ENCODE measurements around the gene ESYT3.

The ESYT3 gene

GRCh38 chr3:138442433-138442832 is 8.0 kb downstream of the ESYT3 start:
- TF ChIP-seq CTCF (IDR thresholded peaks at IDR 0.05; ENCODE audit: borderline replicate concordance, insufficient read depth, low read depth, low read length) = no peak
- no peak overlapping the region for H3K4me3 ChIP-seq (ENCODE audit: low read depth, low read length)

- no peak overlapping the region for H3K4me3 ChIP-seq (ENCODE audit: low read depth, low read length)
- no peak for TF ChIP-seq CTCF (IDR thresholded peaks at IDR 0.05; ENCODE audit: borderline replicate concordance, insufficient read depth, low read depth, low read length)
Measured at GRCh38 chr3:138443091-138443490, 8.7 kb downstream of the ESYT3 start.

GRCh38 chr3:138443521-138444503 is 9.4 kb downstream of the ESYT3 start:
- no peak overlapping the region for H3K4me3 ChIP-seq (ENCODE audit: low read depth, low read length)
- TF ChIP-seq CTCF (IDR thresholded peaks at IDR 0.05; ENCODE audit: borderline replicate concordance, insufficient read depth, low read depth, low read length) = no peak

- TF ChIP-seq CTCF (IDR thresholded peaks at IDR 0.05; ENCODE audit: borderline replicate concordance, insufficient read depth, low read depth, low read length) = no peak
- H3K4me3 ChIP-seq (ENCODE audit: low read depth, low read length) = no peak overlapping the region
Measured at GRCh38 chr3:138445236-138445635, 10.8 kb downstream of the ESYT3 start.

- no peak for TF ChIP-seq CTCF (IDR thresholded peaks at IDR 0.05; ENCODE audit: borderline replicate concordance, insufficient read depth, low read depth, low read length)
- H3K4me3 ChIP-seq (ENCODE audit: low read depth, low read length) = no peak overlapping the region
Measured at GRCh38 chr3:138445654-138446053, 11.2 kb downstream of the ESYT3 start.

- no peak overlapping the region for H3K4me3 ChIP-seq (ENCODE audit: low read depth, low read length)
- no peak for TF ChIP-seq CTCF (IDR thresholded peaks at IDR 0.05; ENCODE audit: borderline replicate concordance, insufficient read depth, low read depth, low read length)
Measured at GRCh38 chr3:138448631-138449030, 14.2 kb downstream of the ESYT3 start.

GRCh38 chr3:138449490-138449889 is 15.1 kb downstream of the ESYT3 start:
- no peak overlapping the region for H3K4me3 ChIP-seq (ENCODE audit: low read depth, low read length)
- no peak for TF ChIP-seq CTCF (IDR thresholded peaks at IDR 0.05; ENCODE audit: borderline replicate concordance, insufficient read depth, low read depth, low read length)
